Neural crest cell (in vitro differentiated cells): Measurements from ENCODE around the gene CTIF. TPM values are rescaled to one million over a fixed set of nuclear protein-coding genes. Genes with fewer than 3 reads are reported as not detected.
A peak's percentile ranks its signal among the peaks of the same experiment; 100 is the strongest.

Experiments
- DNase-seq: peaks from one replicate; pipeline ENCODE4 v3.0.0; 2021; ENCODE audit warnings: low read depth, mixed read lengths, low spot score
- H3K27ac Mint-ChIP-seq: one replicate; pipeline ENCODE4 v1.8.0; 2021; ENCODE audit warnings: mild to moderate bottlenecking, mixed read lengths; ENCODE audit not compliant: unreplicated experiment
- H3K27me3 Mint-ChIP-seq: 2 replicates; pipeline ENCODE4 v1.8.0; 2021; ENCODE audit warnings: low read depth, mild to moderate bottlenecking, mixed read lengths
- H3K36me3 Mint-ChIP-seq: 2 replicates; pipeline ENCODE4 v1.8.0; 2021; ENCODE audit warnings: low read depth, mild to moderate bottlenecking, mixed read lengths
- H3K4me1 Mint-ChIP-seq: 2 replicates; pipeline ENCODE4 v1.8.0; 2021; ENCODE audit warnings: mixed read lengths
- H3K4me3 Mint-ChIP-seq: one replicate; pipeline ENCODE4 v1.8.0; 2021; ENCODE audit warnings: mild to moderate bottlenecking, mixed read lengths
- H3K9me3 Mint-ChIP-seq: 2 replicates; pipeline ENCODE4 v1.8.0; 2021; ENCODE audit warnings: mixed read lengths
- CTCF ChIP-seq: fragments of 200-600 bp; sonication (generic); conservative IDR thresholded peaks from 2 replicates; pipeline ENCODE4 v1.5.0; 2021; ENCODE audit warnings: antibody characterized with exemption, mild to moderate bottlenecking
- total RNA-seq: library from RNA; stranded (reverse); gene quantifications from 2 replicates; pipeline ENCODE4 v1.2.1, GENCODE V29; 2021

CTIF gene
- total RNA-seq, 1 donor from 2014 or later = 52.6 TPM

- peaks cover 2% of the 10 kb centered on the region for H3K36me3 Mint-ChIP-seq
These were observed 194.1 kb downstream of the CTIF start for GRCh38 chr18:48732767-48733424.

GRCh38 chr18:48733643-48734253, 194.9 kb downstream of the CTIF start:
- peak overlapping the region; percentile 88 for H3K27ac Mint-ChIP-seq
- H3K36me3 Mint-ChIP-seq = no peaks in the 10 kb centered on the region
- no peaks in the 10 kb centered on the region for H3K27me3 Mint-ChIP-seq
- no peaks in the 10 kb centered on the region for H3K9me3 Mint-ChIP-seq
- no peak for TF ChIP-seq CTCF
- no peak for DNase-seq
- H3K4me1 Mint-ChIP-seq = peaks cover 39% of the 10 kb centered on the region
- no peak overlapping the region for H3K4me3 Mint-ChIP-seq

More at GRCh38 chr18:48732767-48733424, 194.1 kb downstream of the CTIF start:
- Mint-ChIP-seq H3K27me3 (no peaks in the 10 kb centered on the region), H3K4me3 (no peak overlapping the region), H3K9me3 (no peaks in the 10 kb centered on the region), H3K4me1 (peaks cover 39% of the 10 kb centered on the region), H3K27ac (peak overlapping the region; percentile 88)
- DNase-seq = no peak
- no peak for TF ChIP-seq CTCF

- no peaks in the 10 kb centered on the region for H3K9me3 Mint-ChIP-seq
- H3K27ac Mint-ChIP-seq = no peak overlapping the region
- H3K4me1 Mint-ChIP-seq = peaks cover 39% of the 10 kb centered on the region
- no peak overlapping the region for H3K4me3 Mint-ChIP-seq
- no peaks in the 10 kb centered on the region for H3K36me3 Mint-ChIP-seq
- no peak for TF ChIP-seq CTCF
- no peaks in the 10 kb centered on the region for H3K27me3 Mint-ChIP-seq
- no peak for DNase-seq
These were observed 195.6 kb downstream of the CTIF start for GRCh38 chr18:48734460-48734859.

- no peak for TF ChIP-seq CTCF
- Mint-ChIP-seq H3K27ac (peak overlapping the region; percentile 75), H3K27me3 (no peaks in the 10 kb centered on the region), H3K36me3 (no peaks in the 10 kb centered on the region), H3K9me3 (no peaks in the 10 kb centered on the region), H3K4me1 (peaks cover 45% of the 10 kb centered on the region), H3K4me3 (no peak overlapping the region)
- DNase-seq = no peak
These were observed 196.3 kb downstream of the CTIF start for GRCh38 chr18:48735080-48735676.

DNA sequence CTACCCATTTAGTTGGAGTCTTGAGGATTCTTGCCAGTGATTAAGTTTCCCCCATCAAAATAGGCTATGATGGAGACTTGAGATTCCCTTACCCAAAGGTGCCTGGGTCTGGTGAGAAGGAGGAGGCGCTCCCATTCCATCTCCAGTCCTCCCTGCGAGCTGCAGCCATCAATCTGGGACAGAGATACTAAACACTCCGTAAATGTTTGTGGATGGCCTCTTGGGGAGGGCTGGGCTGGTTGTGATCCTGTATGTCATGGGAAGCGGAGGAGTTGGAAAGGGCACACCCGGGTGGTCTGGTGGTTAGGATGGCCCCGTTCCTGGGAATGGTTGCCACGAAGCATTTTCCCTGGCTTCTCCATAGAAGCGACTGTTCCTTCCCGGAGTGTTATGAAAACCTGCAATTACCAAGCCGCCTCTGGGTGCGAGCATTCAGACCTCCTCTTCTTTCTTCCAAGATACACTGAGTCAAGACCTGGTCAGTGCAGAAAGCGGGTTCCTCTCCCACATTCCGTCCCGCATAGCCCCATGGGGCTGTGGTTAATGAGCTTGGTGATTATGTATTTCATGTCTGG, 196.9 kb downstream of the CTIF start:
- Mint-ChIP-seq H3K9me3 (no peaks in the 10 kb centered on the region), H3K36me3 (no peaks in the 10 kb centered on the region), H3K4me3 (no peak overlapping the region), H3K27me3 (no peaks in the 10 kb centered on the region), H3K4me1 (peaks cover 51% of the 10 kb centered on the region), H3K27ac (no peak overlapping the region)
- no peak for TF ChIP-seq CTCF
- DNase-seq = no peak
